HL-60 (cell line): Measurements from ENCODE around the gene SFTPB.

Experiments used
- DNase-seq, 2 experiments: peaks; one replicate each; pipeline ENCODE4 v3.0.0-alpha.2; 2010 to 2020; ENCODE audit warnings: low read depth in 1 of 2, low spot score in 1 of 2
- H3K27ac ChIP-seq: fragments of 250-450 bp; sonication (Bioruptor Pico); replicated peaks from 2 replicates; pipeline ENCODE4 v1.5.1; 2020; ENCODE audit warnings: mild to moderate bottlenecking, moderate library complexity
- H3K27me3 ChIP-seq: fragments of 250-450 bp; sonication (Bioruptor Pico); 2 replicates; pipeline ENCODE4 v1.5.1; 2021; ENCODE audit warnings: mild to moderate bottlenecking, moderate library complexity; ENCODE audit not compliant: insufficient read depth, poor library complexity, severe bottlenecking
- H3K4me3 ChIP-seq: replicated peaks from 2 replicates; pipeline ENCODE4 v1.5.1; 2011; ENCODE audit warnings: mild to moderate bottlenecking, control low read depth, low read length; ENCODE audit not compliant: insufficient read depth
- GABPA ChIP-seq: IDR thresholded peaks from 2 replicates; pipeline ENCODE4 v1.6.1; 2012; ENCODE audit warnings: low read depth
- POLR2AphosphoS5 ChIP-seq: IDR thresholded peaks from 2 replicates; pipeline ENCODE4 v1.6.1; 2012; ENCODE audit warnings: low read depth
- SPI1 ChIP-seq: IDR thresholded peaks from 2 replicates; pipeline ENCODE4 v1.6.1; 2012; ENCODE audit warnings: low read depth, mild to moderate bottlenecking, borderline replicate concordance
- TF ChIP-seq, protein P1 (sequence below): IDR thresholded peaks from one replicate; pipeline ENCODE4 v1.5.1; 2011; ENCODE audit warnings: low read length, control low read depth, inconsistent platforms; ENCODE audit not compliant: insufficient read depth
- TF ChIP-seq, protein P2 (sequence below): IDR thresholded peaks from 2 replicates; pipeline ENCODE4 v1.6.1; 2012; ENCODE audit warnings: low read depth; ENCODE audit not compliant: insufficient replicate concordance

SFTPB gene

DNA sequence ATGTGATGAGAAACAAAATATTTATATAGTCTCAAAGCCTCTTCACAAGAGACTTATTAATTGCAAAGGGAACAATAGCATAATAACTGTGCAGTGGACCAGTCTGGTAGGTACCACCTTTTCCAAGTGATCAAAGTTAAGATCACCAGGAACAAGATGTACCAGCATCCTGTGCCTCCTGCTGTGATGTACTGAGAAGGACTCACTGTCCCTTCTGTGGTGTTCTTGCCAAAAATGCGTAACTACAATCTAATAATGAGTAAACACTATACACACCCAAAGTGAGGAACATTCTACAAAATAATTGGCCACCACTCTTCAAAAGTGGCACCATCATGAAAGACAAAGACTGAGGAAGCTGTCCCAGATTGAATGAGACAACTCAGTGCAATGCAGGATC is 40.6 kb upstream of the SFTPB start:
- no peaks in the 10 kb centered on the region for H3K27me3 ChIP-seq
- H3K4me3 ChIP-seq: no peak overlapping the region
- no peak for DNase-seq
- peak overlapping the region; percentile 91 for H3K27ac ChIP-seq
- TF ChIP-seq SPI1 (no peak), POLR2AphosphoS5 (no peak), GABPA (no peak)
- TF ChIP-seq, protein P1, sequence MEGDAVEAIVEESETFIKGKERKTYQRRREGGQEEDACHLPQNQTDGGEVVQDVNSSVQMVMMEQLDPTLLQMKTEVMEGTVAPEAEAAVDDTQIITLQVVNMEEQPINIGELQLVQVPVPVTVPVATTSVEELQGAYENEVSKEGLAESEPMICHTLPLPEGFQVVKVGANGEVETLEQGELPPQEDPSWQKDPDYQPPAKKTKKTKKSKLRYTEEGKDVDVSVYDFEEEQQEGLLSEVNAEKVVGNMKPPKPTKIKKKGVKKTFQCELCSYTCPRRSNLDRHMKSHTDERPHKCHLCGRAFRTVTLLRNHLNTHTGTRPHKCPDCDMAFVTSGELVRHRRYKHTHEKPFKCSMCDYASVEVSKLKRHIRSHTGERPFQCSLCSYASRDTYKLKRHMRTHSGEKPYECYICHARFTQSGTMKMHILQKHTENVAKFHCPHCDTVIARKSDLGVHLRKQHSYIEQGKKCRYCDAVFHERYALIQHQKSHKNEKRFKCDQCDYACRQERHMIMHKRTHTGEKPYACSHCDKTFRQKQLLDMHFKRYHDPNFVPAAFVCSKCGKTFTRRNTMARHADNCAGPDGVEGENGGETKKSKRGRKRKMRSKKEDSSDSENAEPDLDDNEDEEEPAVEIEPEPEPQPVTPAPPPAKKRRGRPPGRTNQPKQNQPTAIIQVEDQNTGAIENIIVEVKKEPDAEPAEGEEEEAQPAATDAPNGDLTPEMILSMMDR: no peak
- TF ChIP-seq, protein P2, sequence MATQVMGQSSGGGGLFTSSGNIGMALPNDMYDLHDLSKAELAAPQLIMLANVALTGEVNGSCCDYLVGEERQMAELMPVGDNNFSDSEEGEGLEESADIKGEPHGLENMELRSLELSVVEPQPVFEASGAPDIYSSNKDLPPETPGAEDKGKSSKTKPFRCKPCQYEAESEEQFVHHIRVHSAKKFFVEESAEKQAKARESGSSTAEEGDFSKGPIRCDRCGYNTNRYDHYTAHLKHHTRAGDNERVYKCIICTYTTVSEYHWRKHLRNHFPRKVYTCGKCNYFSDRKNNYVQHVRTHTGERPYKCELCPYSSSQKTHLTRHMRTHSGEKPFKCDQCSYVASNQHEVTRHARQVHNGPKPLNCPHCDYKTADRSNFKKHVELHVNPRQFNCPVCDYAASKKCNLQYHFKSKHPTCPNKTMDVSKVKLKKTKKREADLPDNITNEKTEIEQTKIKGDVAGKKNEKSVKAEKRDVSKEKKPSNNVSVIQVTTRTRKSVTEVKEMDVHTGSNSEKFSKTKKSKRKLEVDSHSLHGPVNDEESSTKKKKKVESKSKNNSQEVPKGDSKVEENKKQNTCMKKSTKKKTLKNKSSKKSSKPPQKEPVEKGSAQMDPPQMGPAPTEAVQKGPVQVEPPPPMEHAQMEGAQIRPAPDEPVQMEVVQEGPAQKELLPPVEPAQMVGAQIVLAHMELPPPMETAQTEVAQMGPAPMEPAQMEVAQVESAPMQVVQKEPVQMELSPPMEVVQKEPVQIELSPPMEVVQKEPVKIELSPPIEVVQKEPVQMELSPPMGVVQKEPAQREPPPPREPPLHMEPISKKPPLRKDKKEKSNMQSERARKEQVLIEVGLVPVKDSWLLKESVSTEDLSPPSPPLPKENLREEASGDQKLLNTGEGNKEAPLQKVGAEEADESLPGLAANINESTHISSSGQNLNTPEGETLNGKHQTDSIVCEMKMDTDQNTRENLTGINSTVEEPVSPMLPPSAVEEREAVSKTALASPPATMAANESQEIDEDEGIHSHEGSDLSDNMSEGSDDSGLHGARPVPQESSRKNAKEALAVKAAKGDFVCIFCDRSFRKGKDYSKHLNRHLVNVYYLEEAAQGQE: no peak

DNA sequence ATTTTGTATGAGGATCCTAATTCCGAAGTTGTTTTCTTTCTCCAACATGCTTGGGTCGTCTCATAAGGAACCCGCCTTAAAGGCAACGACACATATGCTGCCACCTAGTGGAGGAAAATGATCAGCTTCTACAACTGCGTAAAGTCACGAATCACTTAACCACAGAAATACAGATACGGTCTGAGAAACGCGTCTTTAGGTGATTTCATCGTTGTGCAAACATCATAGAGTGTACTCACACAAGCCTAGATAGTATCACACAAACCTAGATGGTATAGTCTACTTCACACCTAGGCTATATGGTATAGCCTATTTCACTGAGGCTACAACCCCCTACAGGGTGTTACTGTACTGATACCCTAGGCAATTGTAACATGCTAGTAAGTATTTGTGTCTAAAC is 39.3 kb upstream of the SFTPB start:
- no peaks in the 10 kb centered on the region for H3K27me3 ChIP-seq
- H3K4me3 ChIP-seq: no peak overlapping the region
- TF ChIP-seq, protein P1: peak; percentile 97
- no peak for TF ChIP-seq GABPA
- H3K27ac ChIP-seq: peak overlapping the region; percentile 91
- peak; percentile 89 to 92 for DNase-seq

DNA sequence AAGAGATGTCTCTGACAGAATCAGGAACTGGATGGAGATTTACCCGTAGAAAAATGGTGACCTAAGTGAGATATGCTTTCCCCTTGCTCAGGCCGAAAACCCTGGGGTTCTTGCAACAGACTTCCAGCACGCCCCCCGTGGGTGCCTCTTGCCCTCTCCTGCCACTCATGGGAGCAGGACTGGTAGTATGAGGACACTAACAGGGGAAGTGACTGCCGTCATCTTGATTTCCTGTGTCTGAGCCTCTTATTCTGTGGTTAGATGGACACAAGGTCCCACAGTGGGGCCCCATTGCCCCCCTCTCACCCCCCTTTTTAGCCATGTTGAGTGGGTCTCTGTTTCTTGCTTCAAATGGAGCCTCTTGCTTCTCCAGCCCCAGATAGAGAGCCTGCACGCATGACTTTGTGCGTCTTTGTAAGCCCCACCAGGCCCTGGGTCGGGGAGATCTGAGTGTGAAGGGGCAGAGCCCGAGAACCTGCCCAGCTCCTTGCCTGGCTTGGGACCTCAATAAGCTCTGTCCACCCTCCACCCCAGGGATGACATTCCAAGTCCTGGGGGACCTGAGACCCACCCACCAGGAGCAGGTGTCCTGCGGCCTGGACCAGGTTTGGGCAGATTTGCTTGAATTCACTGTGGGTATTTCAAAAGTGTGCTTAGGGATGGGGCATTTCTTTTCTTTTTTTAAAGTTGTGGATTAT is 38.7 kb upstream of the SFTPB start:
- peak in 1 of 2 experiments; percentile 92 for DNase-seq
- Histone ChIP-seq H3K4me3 (no peak overlapping the region), H3K27ac (peak overlapping the region; percentile 91), H3K27me3 (no peaks in the 10 kb centered on the region)
- TF ChIP-seq SPI1: peak; percentile 66; the same call in 1 of the 2 replicates
- TF ChIP-seq, protein P1: no peak
- peak; percentile 66 for TF ChIP-seq POLR2AphosphoS5

DNA sequence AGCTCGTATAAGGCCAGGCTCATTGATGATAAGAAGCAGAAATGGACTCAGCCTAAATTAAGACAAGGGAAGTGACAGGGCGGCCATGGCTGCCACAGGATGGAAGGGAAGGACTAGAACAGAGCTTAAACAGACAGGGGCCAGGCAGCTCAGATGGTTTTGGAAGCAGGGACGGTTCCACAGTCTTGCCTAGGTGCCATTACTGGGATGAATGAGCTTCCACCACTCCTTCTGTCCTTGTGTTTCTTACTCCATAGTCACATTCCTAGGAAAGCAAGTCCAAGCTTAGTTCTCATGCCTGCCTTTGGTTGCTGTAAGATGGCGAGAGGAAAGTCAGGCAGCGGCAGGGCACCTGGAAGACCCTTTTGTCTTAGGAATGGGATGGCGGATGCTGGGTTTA is 38.1 kb upstream of the SFTPB start:
- TF ChIP-seq SPI1 (no peak), GABPA (no peak), POLR2AphosphoS5 (no peak)
- TF ChIP-seq, protein P2: no peak
- TF ChIP-seq, protein P1: no peak
- Histone ChIP-seq H3K27me3 (no peaks in the 10 kb centered on the region), H3K27ac (peak overlapping the region; percentile 91), H3K4me3 (no peak overlapping the region)
- DNase-seq: no peak
